DMS53 (cell line): Measurements from ENCODE around the gene SEZ6L2.

Source experiments
- DNase-seq: peaks from one replicate; lab custom pipeline; 2025; lab: John Stamatoyannopoulos, UW

Gene SEZ6L2

GRCh38 chr16:29825145-29826044 lies 74.0 kb downstream of the SEZ6L2 start:
- DNase-seq = no peak

GRCh38 chr16:29824589-29825144 lies 74.7 kb downstream of the SEZ6L2 start:
- no peak for DNase-seq

DNA sequence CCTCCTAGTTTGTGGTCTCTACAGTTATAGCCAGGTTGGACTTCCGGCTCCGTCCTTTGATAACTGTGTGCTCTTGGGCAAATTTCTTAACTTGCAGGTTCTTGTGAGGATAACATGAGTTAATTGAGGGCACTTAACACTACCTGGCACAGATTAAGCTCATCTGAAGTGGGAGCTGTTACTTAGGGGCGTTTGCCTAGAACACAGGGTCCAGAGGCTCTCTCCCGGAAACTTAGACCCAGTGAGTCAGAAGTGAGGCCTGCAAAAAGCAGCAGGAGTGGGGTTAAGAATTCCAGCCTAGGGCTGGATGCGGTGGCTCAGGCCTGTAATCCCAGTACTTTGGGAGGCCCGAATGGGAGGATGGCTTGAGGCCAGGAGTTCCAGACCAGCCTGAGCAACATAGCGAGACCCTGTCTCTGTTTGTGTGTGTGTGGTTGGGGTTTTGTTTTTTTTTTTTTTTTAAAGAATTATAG lies 77.7 kb downstream of the SEZ6L2 start:
- DNase-seq = no peak
